Stimulated activated naive CD4-positive, alpha-beta T cell (primary cell): Measurements from ENCODE around the gene TOP1.
"Not testable (repeated sequence)": the region's sequence is repeated elsewhere in the genome, so short reads cannot be mapped to it uniquely, and the experiment has no call there.

ENCODE experiments used
- DNase-seq, 6 experiments: peaks; one replicate each; lab custom pipeline; 2025; lab: John Stamatoyannopoulos, UW

TOP1 gene

GRCh38 chr20:41131594-41132387 is 103.2 kb downstream of the TOP1 start:
- no peak for DNase-seq

- not testable (repeated sequence) for DNase-seq
Measured at GRCh38 chr20:41132388-41132775, 103.8 kb downstream of the TOP1 start.

GRCh38 chr20:41133709-41134361 is 105.2 kb downstream of the TOP1 start:
- DNase-seq = peak in 4 of 6 experiments; percentile 16 to 46 (median 34)

- no peak for DNase-seq
Measured at GRCh38 chr20:41134362-41135186, 106.0 kb downstream of the TOP1 start.

GRCh38 chr20:41135187-41135887 is 106.7 kb downstream of the TOP1 start:
- DNase-seq = peak; percentile 13 to 69 (median 48)

GRCh38 chr20:41135888-41136679 is 107.5 kb downstream of the TOP1 start:
- peak in 1 of 6 experiments; percentile 33 for DNase-seq

GRCh38 chr20:41136680-41137613 is 108.3 kb downstream of the TOP1 start, which contains the start of gene PLCG1:
TSS of gene PLCG1 (plus strand) at chr20:41137543. CDS start at chr20:41137642, 99 bp downstream.
- DNase-seq = peak; percentile 69 to 92 (median 84)

GRCh38 chr20:41137614-41138474 is 109.2 kb downstream of the TOP1 start:
- DNase-seq = peak; percentile 57 to 69 (median 64)

GRCh38 chr20:41138475-41139226 is 110.0 kb downstream of the TOP1 start:
- DNase-seq = peak; percentile 20 to 58 (median 28)

- DNase-seq = peak in 2 of 6 experiments; percentile 6 to 21
Measured at GRCh38 chr20:41139227-41140093, 110.8 kb downstream of the TOP1 start.

- no peak for DNase-seq
Measured at GRCh38 chr20:41140226-41141133, 111.9 kb downstream of the TOP1 start.

GRCh38 chr20:41141153-41141815 is 112.7 kb downstream of the TOP1 start:
- peak in 3 of 6 experiments; percentile 8 to 28 (median 20) for DNase-seq

GRCh38 chr20:41142245-41142644 is 113.6 kb downstream of the TOP1 start:
- no peak for DNase-seq

- DNase-seq = peak in 2 of 6 experiments; percentile 35
Measured at GRCh38 chr20:41142919-41143318, 114.3 kb downstream of the TOP1 start.

GRCh38 chr20:41143354-41143753 is 114.7 kb downstream of the TOP1 start:
- DNase-seq = no peak
